Epithelial cell of prostate (primary cell): Measurements from ENCODE around the gene AXIN2.

Experiments
- DNase-seq: peaks from one replicate; pipeline ENCODE4 v3.0.0-alpha.2; 2011; ENCODE audit warnings: low read depth, low spot score
- H3K27ac ChIP-seq: fragments of 450-650 bp; 2 replicates; pipeline ENCODE4 v1.5.1; 2017; ENCODE audit warnings: mild to moderate bottlenecking

The AXIN2 gene

DNA sequence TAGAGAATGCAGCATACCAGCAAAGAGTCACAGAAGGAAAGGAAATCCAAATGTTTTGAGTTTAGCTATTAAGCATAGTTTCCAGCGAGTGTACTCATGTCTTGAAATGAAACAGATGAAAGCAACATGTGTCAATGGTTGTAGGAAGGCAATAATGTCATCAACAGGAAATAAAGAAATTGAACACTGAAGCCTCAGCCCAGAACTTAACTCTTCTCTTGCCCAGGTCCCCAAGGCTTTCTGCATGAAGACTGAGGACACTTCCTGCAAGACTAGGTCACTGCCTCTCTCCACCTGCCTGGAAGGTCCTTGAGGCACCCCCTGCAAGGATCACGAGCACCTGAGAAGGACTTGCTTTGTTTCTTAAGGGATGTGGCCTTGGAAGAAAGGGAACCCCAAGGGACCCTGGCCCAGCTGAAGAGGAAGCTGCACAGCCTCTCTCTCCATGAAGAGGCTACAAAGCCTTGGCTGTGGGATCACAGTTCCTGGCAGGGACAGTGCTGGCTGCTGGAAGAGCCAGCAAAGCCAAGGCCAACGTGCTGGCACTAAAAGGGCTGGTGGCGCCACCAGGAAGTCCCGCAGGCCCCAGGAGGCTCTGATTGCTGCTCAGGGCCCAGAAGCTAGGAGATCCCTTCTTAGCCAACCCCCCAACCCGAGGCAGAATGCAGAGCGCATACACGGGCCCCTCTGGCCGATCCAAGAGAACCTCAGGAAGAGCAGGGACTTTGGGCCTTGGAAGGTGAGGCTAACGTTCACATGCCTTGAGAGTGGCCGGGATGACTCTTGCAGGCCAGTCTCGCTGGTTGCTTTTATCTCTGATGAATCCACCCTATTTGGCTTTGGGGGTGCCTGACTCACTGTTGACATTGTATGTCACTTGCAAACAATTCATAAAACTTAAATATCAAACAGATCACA, 23.4 kb upstream of the AXIN2 start:
- DNase-seq, result no peak
- no peak overlapping the region for H3K27ac ChIP-seq

- no peak for DNase-seq
- H3K27ac ChIP-seq, result no peak overlapping the region
Observed at GRCh38 chr17:65583921-65584603, 22.6 kb upstream of the AXIN2 start.

DNA sequence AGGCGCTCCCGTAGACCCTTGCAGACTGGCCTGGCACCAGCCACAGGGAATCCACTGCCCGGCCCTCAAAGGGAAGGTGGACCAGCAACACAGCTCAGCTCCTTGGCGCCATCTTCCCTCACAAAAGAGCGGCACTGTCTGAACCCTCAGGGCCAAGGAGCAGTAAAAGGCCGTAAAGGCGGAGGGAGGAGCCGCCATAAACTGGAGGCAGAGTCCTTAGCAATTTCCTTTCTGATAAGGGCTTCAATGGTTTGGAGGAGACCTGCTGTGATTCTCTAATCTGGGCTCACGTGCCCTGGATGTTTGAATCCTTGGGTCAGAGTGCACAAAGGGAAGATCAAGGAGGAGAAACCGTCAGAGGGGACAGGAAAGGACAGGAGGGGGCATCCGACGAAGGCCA, 15.5 kb upstream of the AXIN2 start:
- no peak for DNase-seq
- H3K27ac ChIP-seq, result no peak overlapping the region

- DNase-seq, result no peak
- no peak overlapping the region for H3K27ac ChIP-seq
Observed at GRCh38 chr17:65573282-65573602, 11.8 kb upstream of the AXIN2 start.

DNA sequence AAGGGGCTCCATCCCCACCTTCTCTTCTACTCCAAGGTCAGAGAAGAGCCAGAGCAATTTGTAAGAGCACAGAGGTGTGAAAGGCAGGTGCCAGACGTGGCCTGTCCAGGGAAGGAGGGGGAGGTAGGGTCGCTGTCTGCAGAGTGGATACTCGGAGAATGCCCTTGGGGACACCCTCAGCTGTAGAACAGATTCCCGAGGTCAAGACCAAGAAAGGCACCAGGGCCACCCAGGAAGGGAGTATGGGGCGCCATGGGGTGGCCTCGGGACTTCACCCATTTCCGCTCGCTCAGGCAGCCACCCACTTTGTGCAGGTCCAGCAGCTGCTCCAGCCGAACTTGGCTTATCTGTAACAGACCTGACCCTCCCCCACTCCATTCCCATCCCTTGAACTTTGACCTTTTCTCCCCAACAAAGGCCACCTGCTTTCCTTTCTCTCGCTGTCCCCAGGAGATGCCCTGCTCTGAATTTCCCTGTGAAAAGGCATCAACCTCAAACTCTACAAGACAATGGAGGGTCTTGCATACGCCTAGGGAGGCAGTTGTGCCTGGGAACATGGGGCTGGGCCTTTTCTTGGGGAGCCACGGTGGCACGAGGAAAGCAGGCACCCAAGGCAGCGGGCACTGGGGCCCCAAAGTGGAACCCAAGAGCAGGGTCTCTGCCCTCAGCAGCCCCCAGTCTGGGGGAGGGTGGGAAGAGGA, 11.3 kb upstream of the AXIN2 start:
- DNase-seq, result no peak
- H3K27ac ChIP-seq, result no peak overlapping the region

- no peak for DNase-seq
- H3K27ac ChIP-seq, result no peak overlapping the region
Observed at GRCh38 chr17:65572186-65572580, 10.7 kb upstream of the AXIN2 start.

- no peak for DNase-seq
- H3K27ac ChIP-seq, result no peak overlapping the region
Observed at GRCh38 chr17:65568918-65569317, 7.5 kb upstream of the AXIN2 start.

- H3K27ac ChIP-seq, result no peak overlapping the region
- DNase-seq, result no peak
Observed at GRCh38 chr17:65567566-65567965, 6.1 kb upstream of the AXIN2 start.

DNA sequence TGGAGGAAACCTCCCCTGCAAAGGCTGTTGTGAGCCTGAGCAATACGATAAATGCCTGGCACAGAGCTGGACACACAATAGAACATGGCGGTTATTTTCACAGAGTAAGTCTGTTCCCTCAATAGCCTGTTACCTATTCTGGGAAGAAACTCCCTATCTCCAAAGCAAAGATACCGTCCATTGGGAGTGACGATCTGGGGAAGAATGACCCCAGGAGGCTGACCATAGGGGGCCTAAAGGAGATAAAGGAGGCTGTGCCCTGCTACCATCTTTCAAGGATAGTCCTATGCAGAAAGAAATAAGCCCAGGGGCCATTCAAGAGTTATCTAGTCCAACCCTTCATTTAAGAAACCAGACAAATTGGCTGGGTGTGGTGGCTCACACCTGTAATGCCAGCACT, 4.1 kb upstream of the AXIN2 start:
- no peak overlapping the region for H3K27ac ChIP-seq
- DNase-seq, result no peak

DNA sequence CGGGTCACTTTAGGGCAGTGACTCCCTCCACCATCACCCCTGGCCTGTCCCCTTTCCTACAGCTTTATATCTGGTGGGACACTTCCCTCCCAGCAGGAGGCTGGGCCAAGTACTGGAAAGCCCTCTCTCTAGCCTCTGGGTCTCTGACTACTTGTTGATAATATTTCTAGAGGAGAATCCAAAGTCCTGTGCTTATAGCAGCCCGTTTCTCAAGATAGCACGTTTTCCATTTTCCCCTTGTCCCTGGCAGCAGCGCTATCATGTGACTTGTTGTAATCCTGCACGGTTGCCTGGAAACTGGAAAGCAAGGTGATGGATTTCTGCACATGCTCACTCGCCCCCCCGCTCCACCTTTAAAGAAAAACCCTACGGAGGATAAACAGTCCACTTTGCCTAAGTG, 3.3 kb upstream of the AXIN2 start:
- H3K27ac ChIP-seq, result no peak overlapping the region
- DNase-seq, result no peak

DNA sequence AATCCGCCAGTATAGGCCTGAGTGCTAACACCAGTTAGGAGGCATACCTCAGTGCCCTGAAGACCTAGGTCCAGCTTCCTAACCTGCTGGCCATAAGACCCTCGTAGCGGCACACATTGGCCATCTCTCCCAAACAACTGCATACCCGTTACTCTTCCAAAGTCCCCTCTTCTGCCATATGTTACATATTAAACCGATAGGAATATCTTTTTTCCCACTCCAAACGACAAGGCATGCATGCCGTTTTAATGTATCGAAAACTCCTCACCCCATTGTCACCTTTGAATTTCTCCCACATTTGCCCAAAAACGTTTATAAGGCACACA, 721 bp upstream of the AXIN2 start:
- DNase-seq, result no peak
- H3K27ac ChIP-seq, result no peak overlapping the region

- no peak overlapping the region for H3K27ac ChIP-seq
- peak; percentile 8 for DNase-seq
Observed at GRCh38 chr17:65560628-65561451, 608 bp downstream of the AXIN2 start.

GRCh38 chr17:65559804-65560627, 1.4 kb downstream of the AXIN2 start:
- no peak overlapping the region for H3K27ac ChIP-seq
- DNase-seq, result no peak

- no peak overlapping the region for H3K27ac ChIP-seq
- DNase-seq, result no peak
Observed at GRCh38 chr17:65559461-65559803, 2.0 kb downstream of the AXIN2 start.

DNA sequence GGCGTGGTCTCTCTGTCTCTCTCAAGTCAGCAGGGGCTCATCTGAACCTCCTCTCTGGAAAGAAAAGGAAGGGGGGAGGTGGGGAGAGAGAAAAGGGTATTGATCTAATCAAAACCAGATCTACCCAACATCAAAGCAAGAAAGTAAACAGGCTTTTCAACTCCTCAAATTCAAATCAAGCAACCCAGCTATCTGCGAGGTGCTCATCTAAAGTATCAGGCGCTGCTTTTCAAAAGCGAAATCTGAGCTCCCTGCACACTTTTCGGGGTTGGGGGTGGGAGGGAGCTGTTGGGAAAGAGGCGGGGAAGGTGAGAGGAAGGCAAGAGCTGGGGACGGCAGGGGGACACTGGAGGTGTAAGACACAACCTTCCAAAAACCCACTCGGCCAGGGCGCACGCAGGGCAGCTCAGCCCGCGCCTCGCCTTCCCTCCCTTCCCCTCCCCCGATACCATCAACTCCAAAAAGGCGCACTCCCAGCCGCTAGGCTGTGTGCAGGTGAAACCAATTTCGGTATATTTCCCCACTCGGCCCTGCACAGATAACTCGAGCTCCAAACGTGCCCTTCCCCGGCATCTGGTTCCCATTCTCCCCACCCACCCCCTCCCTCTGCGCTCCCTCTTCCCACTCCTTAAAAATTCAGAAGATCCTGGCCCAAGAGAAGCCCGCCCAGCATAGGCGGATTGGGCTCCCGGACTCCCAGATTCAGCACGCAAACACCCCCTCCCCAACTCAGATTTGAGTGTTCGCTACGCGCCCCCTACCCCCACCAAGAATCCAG, 2.6 kb downstream of the AXIN2 start:
- DNase-seq, result no peak

DNA sequence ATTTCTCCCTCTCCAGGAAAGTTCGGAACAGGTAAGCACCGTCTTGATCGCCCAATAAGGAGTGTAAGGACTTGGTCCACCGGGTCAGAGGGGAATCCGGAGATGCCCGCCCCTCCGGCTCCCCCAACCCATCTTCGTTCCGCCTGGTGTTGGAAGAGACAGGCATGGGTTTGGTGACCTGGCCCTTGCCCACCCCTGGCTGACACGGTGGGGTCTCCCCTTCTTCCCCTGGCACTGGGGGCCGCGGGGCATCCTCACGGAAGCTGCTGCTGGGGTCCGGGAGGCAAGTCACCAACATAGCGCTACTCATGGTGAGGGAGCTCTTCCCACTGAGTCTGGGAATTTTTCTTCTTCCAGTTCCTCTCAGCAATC, 3.2 kb downstream of the AXIN2 start:
- no peak for DNase-seq
- H3K27ac ChIP-seq, result no peak overlapping the region

More for the DNA sequence above, 2.6 kb downstream of the AXIN2 start:
- H3K27ac ChIP-seq, result no peak overlapping the region

GRCh38 chr17:65557349-65558310, 3.8 kb downstream of the AXIN2 start:
- H3K27ac ChIP-seq, result no peak overlapping the region
- no peak for DNase-seq

GRCh38 chr17:65556910-65557348, 4.5 kb downstream of the AXIN2 start:
- no peak overlapping the region for H3K27ac ChIP-seq
- no peak for DNase-seq
